Measurements from ENCODE around the gene MAMLD1.
A peak's percentile ranks its signal among the peaks of the same experiment; 100 is the strongest.

Gene MAMLD1

GRCh38 chrX:150465326-150465725 is 102.2 kb downstream of the MAMLD1 start:
- no peak for DNase-seq

GRCh38 chrX:150465881-150466775 is 103.0 kb downstream of the MAMLD1 start:
- no peak for DNase-seq

GRCh38 chrX:150472306-150472705 is 109.2 kb downstream of the MAMLD1 start:
- DNase-seq: no peak

GRCh38 chrX:150473371-150473770 is 110.3 kb downstream of the MAMLD1 start:
- no peak for DNase-seq

- DNase-seq: no peak
Measured at GRCh38 chrX:150475461-150475860, 112.3 kb downstream of the MAMLD1 start.

- no peak for DNase-seq
Measured at GRCh38 chrX:150476164-150476699, 113.1 kb downstream of the MAMLD1 start.

GRCh38 chrX:150477371-150477770 is 114.3 kb downstream of the MAMLD1 start:
- no peak for DNase-seq

- DNase-seq: no peak
Measured at GRCh38 chrX:150478496-150479492, 115.7 kb downstream of the MAMLD1 start.

- DNase-seq: no peak
Measured at GRCh38 chrX:150482537-150483206, 119.6 kb downstream of the MAMLD1 start.

GRCh38 chrX:150483356-150483985 is 120.4 kb downstream of the MAMLD1 start:
- no peak for DNase-seq

GRCh38 chrX:150486011-150486410 is 122.9 kb downstream of the MAMLD1 start:
- DNase-seq: peak; percentile 10

GRCh38 chrX:150487369-150488094 is 124.4 kb downstream of the MAMLD1 start:
- no peak for DNase-seq

GRCh38 chrX:150489359-150490015 is 126.4 kb downstream of the MAMLD1 start:
- DNase-seq: no peak

GRCh38 chrX:150495496-150495895 is 132.4 kb downstream of the MAMLD1 start:
- no peak for DNase-seq

GRCh38 chrX:150499240-150499639 is 136.1 kb downstream of the MAMLD1 start:
- no peak for DNase-seq

GRCh38 chrX:150502091-150502490 is 139.0 kb downstream of the MAMLD1 start:
- no peak for DNase-seq

- no peak for DNase-seq
Measured at GRCh38 chrX:150502979-150503897, 140.1 kb downstream of the MAMLD1 start.

- DNase-seq: no peak
Measured at GRCh38 chrX:150503898-150504219, 140.7 kb downstream of the MAMLD1 start.

GRCh38 chrX:150504397-150505182 is 141.5 kb downstream of the MAMLD1 start:
- DNase-seq: no peak

All from activated effector memory CD4-positive, alpha-beta T cell treated with Interleukin-2 at 50 U/mL for 16 hours (primary cell).